ENCODE measurements around the gene ADAMTS9.

Gene ADAMTS9

DNA sequence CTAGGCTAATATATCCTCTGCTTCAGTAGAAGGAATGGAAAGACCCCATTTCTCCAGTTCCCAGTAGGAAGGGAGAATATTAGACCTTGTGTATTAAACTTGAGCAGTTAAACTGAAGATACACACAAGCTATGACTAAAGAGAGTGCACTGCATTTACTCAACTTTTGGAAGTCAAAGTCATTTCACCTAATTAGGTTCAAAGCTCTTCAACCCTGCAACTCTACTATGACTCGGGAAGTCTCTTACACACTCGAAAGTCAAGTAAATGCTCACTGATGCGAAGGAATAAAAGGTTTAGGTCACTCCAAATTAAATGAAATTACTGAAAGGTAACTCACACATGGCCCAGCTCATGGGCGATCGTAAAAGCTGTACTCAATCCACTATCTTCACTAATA lies 33.8 kb downstream of the ADAMTS9 start:
- no peak for DNase-seq (ENCODE audit: low read depth)

DNA sequence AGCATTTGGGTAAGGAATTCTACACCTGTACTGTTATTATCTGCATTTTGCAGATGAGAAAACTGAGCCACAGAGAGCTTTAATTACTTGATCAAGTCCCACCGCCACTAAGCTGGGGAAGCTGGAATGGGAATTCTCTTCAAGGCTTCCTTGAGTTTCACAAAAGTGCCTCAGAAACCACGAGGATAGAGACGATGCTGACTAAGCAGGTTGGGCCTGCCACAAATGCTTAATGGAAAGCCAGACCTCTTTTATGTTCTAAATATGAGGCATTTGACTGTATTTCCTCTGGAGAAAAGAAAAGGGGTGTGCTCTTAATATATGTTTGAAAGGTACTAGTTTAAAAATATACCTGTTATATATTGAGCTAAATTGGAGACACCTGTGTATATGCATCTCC lies 34.7 kb downstream of the ADAMTS9 start:
- no peak for DNase-seq (ENCODE audit: low read depth)

DNA sequence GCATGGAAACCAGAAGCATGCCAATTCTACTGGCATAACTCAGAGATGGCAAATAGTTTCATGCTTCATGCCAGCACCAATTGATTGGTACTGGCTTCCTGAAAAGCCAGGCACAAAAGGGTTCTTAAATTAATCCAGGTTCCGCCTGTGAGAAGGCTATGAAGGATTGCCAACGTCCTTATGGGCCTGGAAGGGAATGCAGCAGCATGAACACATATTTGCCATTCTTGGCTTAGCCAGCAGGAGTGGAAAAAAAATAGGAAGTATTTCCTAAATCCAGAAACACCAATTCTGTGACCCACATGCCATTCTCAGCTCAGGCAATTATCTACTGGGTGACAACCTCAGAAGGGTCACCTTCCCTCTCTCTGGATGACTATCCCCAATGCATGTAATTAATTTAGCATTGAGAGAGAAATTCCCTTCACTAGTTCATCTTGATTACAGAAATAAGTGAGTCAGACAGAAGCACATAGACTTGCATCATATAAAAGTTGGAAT lies 36.0 kb downstream of the ADAMTS9 start:
- DNase-seq (ENCODE audit: low read depth) = no peak

DNA sequence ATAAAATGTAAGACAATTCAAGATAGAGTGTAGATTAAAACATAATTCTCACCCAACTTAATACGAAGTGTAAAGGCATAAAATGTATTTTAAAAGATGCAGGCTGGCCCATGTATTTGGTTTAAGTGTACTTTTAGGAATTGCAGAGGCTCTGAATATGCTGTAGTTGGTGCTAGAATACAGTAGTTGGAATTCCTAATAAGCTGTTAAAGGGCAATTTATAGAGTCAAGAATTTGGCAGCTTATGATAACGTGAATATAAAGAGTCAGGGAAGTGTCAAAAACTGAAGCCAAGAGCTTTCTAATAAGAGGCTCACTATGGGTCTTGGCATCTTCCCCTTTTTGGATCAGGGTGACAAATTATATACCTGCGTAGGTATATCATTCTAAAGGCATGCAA lies 36.5 kb downstream of the ADAMTS9 start:
- no peak for DNase-seq (ENCODE audit: low read depth)

DNA sequence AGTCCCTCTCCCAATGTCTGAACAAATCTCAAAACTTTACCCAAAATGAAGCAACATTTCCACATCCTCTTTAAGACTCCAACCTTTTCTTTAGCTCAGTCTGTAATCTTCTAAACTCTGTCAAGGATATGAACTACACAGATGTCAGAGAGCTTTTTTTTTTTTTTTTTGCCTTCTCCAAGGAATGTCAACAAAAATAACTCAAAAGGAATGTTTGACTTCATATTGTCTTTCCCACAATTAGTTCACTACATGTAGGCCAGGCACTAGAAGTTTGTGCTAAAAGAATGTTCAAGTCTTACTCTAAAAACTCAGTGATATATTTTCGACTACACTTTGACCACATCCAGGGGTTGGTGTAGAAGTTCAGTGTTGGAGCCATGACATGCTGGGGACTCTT lies 37.1 kb downstream of the ADAMTS9 start:
- no peak for DNase-seq (ENCODE audit: low read depth)

DNA sequence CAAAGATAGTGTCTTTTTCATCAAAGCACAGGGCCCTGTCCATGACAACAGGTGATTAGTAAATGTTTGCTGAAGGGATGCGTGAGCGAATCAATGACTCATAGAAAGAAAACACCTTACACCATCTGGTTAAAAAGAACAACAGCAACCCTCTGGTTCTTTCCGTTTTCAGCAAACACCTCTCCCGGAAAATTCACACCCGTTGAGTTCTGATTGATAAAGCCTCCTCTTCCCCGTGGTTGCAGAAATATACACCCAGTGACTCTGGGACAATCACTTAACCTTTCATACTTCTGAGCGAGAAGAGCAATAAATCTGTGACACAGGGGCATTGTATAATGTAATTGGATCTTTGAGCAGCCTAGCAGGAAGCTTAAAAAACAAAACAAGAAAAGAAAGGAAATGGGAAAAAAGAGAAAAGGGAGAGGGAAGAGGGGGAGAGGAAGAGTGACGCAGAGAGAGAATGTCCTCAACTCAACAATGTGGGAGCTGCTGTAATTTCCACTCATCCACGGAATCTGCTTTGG lies 37.6 kb downstream of the ADAMTS9 start:
- DNase-seq (ENCODE audit: low read depth) = no peak

DNA sequence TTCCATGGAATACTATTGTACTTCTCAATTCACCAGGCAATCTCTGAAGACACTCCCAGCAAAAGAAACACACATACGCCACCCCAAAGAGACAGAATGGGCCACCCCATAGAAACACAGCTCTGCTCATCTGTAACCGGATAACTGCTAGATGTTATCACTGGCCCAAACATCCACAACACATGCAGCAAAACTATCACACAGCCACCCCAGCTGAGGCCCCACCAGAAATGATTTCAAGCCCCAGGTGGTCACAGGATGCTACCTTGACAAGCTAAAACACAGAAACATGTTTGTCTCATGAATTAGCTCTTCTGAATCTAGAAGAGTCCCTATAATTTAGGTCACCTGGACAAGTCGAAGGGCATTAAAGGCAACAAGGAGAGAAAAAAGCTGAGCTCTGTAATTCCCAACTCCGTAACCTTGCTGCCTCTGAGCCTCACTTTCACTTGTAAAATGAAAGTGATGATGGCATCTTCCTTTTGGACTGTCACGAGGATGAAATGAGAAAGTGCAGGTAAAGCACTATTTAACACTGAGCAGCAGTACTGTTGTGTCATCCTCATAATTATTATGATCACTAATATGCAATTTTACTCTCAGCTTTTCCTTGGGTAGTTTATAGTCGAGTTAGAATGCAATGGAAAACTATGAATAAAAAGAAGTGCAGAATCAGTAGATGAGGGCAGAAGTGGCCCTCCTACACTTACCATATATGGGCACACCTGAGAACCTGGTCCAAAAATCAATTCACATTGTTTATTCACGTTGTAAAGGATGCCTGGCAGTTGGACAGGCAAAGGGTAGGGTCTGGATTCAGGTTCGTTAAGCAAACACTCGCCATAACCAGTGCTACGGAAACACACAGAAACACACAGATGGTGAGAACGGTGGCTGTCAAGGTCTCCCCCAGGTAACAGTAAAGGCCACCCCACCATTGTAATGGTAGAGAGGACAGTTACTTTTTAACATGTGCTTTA lies 38.6 kb downstream of the ADAMTS9 start:
- DNase-seq (ENCODE audit: low read depth) = no peak

DNA sequence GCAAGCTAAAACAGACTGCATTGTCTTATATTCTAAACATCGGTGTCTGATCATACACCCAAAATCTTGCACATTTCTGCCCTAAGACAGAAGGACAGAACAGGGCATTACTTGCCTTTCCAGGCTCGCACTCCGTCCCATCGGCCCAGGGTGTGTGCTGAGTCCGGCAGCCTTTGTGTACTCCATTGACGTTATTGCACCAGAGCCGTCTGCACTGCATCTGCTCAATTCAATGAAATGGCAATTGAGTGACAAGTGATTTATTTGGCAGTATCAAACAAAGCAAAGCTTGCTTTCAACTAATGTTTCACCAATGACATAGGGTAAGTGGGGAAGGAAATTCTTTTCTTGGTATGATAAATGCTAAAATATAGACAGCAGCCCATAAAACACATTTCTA lies 40.0 kb downstream of the ADAMTS9 start:
- DNase-seq (ENCODE audit: low read depth) = no peak

DNA sequence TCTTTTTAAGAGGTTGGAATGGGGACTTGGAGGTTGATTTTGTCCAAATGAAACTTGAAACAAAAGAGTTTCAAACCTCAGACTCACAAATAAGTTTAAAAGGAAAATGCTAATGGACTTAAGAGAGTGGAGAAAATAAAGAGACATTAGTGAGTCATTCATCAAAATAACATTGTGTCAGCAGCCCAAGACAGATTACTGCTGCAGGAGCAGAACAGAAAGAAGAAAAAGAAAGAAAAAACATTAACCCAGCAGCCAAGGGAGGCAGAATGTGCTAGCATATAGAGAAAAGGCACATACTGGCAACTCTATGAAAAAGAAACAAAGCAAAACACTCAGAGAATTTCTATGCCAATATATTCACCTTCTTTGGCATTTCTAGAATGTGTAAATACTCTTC lies 42.6 kb downstream of the ADAMTS9 start:
- no peak for DNase-seq (ENCODE audit: low read depth)

DNA sequence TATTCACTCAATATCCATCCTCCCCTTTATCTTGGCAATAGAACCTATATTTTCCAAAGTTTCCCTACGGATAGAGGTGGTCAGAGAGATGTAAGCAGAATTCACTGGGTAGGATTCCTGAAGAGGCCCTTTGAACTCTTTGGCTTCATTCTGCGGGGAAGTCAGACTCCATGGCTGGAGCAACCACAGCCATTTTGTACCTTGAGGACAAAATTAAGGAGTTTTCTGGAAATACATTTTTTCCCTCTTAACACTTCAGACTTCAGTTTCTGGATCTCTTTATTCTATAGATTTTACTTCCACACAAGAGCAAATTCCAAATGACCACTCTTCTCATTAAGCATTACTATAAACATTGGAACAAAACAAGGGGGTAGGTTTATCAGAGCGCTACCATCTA lies 43.3 kb downstream of the ADAMTS9 start:
- no peak for DNase-seq (ENCODE audit: low read depth)

DNA sequence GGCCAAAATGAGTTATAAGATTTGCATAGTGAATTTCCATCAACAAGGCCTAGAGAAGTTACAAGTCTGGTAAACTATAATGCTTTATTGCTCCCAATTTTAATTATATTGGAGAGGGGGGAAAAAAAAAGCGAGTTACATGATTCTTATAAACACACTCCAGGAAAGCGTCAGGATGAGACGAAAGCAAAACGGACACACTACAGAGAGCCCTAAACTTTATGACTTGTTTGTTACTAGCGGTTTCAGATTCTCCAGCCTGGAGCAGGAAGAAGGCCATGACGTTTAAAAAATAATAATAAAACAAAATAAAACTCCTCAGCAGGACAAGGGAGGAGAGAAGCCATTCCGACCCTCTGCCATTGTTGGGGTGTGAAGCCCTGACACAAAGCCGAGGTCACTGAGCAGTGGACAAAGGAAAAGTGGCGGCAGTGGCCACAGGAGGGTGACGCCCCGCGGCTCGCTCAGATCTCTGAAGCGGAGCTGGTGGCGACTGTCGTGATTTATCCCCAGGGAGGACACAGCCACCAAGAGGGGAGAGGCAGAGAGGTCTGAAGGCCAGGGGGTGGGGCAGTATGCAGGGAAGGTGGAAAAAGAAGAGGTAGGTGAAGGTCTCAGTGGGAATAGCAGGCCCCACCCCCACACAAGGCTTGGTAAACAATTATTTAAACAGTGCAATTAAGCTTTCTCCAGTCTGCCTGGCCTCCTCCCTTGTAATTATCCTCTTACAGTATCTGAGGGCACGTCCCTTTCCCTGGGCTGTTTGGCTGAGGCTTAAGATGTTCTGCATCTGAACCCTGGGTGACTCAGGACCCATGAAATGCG lies 45.3 kb downstream of the ADAMTS9 start:
- DNase-seq (ENCODE audit: low read depth) = no peak

DNA sequence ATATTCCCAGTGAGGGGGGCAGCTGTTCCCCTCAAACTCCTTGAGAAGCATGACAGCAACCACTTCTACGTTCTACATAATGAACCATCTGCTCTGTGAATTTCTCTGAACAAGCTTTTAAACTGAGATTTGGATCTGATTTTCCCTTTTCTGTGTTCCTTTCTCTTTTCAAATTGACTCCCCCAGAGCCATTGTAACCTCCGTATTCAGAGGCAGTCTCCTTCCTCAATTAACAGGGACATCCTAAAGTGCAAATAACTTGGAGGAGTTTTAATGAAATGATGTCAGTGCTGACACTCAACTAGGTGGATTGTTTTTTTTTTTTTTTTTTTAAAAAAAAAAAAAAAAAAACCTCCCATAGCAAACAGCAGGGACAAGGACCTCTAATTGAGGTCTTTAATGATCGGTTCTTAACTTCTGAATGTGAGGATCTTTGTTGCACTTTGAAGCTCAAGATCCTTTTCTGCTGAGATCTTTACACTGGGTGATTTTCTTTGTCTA lies 48.8 kb downstream of the ADAMTS9 start:
- no peak for DNase-seq (ENCODE audit: low read depth)

DNA sequence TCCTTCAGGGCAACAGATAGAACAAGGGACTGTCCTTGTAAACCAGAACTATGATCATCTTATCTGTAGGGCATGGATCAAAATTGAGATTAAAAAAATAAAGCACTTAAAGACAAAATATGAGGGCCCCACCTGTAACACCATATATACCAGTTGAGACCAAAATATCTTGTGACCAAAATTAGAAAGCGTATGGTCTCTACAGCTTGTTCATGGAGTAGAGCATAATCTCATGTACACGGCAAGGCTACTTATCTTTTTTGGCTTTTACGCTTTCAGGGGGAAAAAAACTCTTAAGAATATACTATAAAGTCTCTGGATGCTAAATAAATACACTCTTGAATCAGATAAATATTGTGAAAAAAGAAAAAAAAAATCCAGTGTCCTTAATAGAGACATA lies 49.3 kb downstream of the ADAMTS9 start:
- DNase-seq (ENCODE audit: low read depth) = no peak

DNA sequence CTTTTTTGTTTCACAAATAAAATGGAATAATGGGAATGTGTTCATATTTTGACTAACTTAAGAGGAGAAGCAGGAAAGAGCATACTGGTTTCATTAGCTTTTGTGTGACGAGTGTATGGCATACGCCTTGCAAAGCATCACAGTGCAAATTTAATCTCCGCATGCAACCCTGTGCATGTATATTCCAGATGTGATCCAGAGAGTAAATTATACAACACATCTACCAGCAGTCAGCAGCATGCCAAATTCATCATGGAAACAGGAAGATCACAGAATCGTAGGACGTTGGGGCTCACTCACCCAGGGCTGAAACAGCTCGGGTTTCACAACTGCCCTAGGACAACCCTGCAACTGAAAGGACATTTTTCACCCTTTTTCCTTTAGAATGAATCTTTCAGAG lies 53.4 kb downstream of the ADAMTS9 start:
- no peak for DNase-seq (ENCODE audit: low read depth)

DNA sequence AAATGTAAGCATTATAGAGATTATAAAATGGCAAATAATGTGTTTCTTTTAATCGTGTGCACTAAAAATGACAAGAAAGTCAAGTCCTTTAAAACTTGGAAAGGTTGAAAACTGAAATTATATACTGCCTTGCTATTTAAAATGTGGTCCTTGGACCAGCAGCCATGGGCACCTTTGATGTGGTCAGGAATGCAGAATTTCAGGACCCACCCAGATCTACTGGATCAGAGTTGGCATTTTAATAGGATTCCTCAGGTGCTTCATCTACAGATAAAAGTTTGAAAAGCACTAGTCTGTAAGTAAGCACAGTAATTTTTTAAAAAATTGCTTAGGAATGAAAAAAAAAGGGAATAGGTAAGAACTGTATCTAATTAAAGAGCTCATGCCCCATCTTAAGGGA lies 55.8 kb downstream of the ADAMTS9 start:
- no peak for DNase-seq (ENCODE audit: low read depth)

DNA sequence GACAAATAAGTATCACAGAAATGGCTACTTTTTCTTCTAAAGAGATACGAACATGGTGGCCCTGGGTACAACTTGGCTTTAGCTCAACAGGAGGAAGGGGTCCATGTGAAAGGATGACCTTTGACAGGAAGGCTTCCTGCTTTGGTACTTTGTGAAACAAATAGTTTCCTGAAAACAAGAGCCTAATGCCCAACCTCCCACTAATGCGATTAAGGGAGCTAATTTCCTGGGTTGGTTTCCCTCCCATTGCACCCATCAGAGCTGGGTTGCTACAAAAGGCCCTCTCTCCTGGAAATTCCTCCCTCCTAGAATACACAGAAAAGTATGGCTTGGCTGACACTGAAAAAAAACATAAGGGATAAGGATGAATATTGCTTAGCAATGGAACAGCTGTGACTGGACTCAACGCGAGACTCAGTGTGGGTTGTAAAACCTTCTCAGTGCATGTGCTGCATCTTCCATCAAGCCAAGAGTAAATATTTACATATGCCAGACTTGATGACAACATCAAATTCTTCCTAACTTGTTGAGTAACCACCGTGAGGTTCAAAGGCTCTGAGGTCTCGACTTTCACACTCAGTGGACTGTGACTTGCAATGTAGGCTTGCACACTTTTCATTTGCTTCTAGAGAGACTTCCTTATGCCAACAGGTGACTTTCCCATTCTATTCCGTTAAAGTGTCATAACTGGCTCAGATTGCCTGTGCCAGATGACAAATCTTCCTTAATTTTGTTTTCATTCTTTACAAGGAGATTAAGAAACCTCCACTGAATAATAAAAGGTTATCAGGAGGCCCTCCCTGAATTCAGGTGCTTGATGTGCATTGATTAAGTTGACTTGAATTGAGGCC lies 60.1 kb downstream of the ADAMTS9 start:
- DNase-seq (ENCODE audit: low read depth) = no peak

DNA sequence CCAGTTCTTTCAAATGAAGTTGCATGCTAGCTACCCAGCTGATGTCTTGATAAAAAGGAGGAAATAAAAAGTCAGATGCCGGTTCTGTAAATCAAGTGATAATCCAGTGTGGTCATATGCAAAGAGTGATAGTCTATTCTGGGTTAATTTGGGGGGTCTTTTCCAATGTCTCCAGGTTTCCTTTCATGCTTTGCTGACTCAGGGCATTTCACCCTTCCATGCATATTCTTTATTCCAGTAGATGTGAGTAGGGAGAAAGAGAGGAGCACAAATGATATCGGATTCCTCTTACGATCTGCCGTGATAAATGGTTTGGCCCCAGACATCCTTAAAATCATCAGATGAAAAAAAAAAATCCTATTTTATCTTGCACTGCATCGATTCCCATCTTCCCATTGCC lies 60.8 kb downstream of the ADAMTS9 start:
- DNase-seq (ENCODE audit: low read depth) = no peak

DNA sequence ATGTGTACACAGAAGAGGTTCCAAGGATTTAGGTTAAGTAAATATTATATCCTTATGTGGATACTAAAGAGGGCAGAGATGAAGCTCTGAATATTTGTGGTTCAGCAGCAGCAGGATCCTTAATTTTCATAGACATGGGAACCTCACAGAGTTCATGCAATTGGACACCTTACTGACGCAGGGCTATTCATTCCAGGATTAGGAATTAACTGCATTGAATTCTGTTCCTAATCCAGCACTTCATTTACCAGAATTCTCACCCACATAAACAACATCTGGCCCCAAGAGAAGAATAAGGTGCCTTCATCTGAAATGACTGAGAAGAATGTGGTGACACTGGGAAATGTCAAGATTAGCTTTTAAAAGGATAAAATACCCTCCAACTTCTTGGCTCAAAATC lies 62.4 kb downstream of the ADAMTS9 start:
- DNase-seq (ENCODE audit: low read depth) = no peak

DNA sequence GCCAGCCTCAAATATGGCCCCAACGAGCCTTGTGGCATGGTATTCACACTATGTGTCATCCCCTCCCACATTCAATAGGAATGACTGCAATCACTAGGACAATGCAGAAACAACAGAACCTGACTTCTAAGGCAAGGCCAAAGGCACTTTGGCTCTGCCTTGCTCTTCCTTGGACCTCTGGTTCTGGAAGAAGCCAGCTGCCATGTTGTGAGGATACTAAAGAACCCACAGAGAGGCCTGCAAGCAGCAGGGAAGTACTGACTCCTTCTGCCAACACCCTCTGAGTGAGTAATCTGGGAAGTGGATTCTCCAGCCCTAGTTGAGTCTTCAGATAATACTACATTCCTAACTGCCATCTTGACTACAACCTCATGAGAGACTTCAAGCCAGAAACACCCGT lies 64.7 kb downstream of the ADAMTS9 start:
- DNase-seq (ENCODE audit: low read depth) = no peak

DNA sequence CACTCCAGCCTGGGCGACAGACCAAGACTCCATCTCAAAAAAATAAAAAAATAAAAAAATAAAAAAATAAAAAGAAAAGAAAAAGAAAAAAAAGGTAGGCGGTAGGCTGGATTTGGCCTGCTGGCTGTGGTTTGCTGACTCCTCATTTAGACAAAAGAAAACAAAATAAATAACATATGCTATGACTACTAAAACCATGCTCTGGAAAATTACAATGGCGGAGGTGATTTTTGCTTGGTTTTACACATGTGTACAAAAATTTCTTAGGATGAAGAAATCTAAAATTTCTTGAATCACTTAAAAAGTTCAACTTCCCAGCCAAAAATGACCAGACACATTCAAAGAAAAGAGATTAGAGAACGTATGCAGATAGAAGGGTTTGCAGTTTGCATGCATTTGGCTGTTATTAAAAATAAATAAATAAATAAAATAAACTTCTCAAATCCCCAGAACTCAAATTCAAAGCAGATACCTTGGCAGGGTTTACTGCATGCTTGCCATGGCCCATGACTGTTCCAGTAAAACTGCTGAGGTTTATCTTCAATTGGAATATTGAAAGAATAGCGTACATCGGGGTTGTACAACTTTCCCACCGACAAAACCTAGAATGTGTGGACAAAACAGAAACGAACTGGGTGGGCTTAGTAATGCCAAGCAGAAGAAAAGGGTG lies 65.9 kb downstream of the ADAMTS9 start:
- no peak for DNase-seq (ENCODE audit: low read depth)

DNA sequence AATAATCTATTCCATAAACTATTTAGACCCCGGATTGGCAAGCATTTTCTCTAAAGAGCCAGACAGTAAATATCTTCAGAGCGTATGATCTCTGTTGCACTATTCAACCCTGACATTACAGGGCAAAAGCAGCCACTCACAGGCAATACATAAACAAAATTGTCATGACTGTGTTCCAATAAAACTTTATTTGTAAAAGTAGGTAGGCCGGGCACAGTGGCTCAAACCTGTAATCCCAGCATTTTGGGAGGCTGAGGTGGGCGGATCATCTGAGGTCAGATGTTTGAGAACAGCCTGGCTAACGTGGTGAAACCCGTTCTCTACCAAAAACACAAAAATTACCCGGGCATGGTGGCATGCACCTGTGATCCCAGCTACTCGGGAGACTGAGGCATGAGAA lies 66.5 kb downstream of the ADAMTS9 start:
- no peak for DNase-seq (ENCODE audit: low read depth)
